Caco-2 (cell line): ENCODE measurements around the gene ZNF219. TPM values are rescaled to one million over a fixed set of nuclear protein-coding genes. Genes with fewer than 3 reads are reported as not detected.
A peak's percentile ranks its signal among the peaks of the same experiment; 100 is the strongest.

ENCODE experiments used
- BruUV-seq: library from RNA; stranded (reverse); fragments of 400-500 nt; replicated peaks from 2 replicates; lab custom pipeline; 2021; lab: Mats Ljungman, UMichigan
- CTCF ChIA-PET: fragments of 300-600 bp; sonication (Branson Sonifier 250); formaldehyde crosslinking; loops from one replicate; lab custom pipeline; 2022; ENCODE audit warnings: antibody characterized with exemption; lab: Charles Lee
- POLR2A ChIA-PET: fragments of 300-600 bp; sonication (Branson Sonifier 250); formaldehyde crosslinking; loops from one replicate; lab custom pipeline; 2022; ENCODE audit warnings: antibody characterized with exemption; lab: Charles Lee
- DNase-seq, 2 experiments: peaks; one replicate each; pipeline versions ENCODE4 v3.0.0 to v3.0.0-alpha.2; 2020 to 2022
- H3K27me3 ChIP-seq: replicated peaks from 2 replicates; pipeline ENCODE4 v1.6.0; 2011; ENCODE audit warnings: low read length; ENCODE audit not compliant: control insufficient read depth, insufficient read depth
- H3K36me3 ChIP-seq: 2 replicates; pipeline ENCODE4 v1.5.1; 2011; ENCODE audit warnings: low read length; ENCODE audit not compliant: control insufficient read depth, insufficient read depth
- H3K4me1 ChIP-seq: fragments of 250-450 bp; sonication (Bioruptor Pico); 2 replicates; pipeline ENCODE4 v1.5.1; 2020; ENCODE audit warnings: mild to moderate bottlenecking
- H3K4me3 ChIP-seq: 2 replicates; pipeline ENCODE4 v1.5.1; 2011; ENCODE audit warnings: low read depth, mild to moderate bottlenecking, control low read depth, low read length
- H3K9me3 ChIP-seq: fragments of 250-450 bp; sonication (Bioruptor Pico); 2 replicates; pipeline ENCODE4 v1.5.1; 2020; ENCODE audit warnings: mild to moderate bottlenecking, moderate library complexity
- H3K27ac Mint-ChIP-seq: one replicate; pipeline ENCODE4 v1.8.0; 2022; ENCODE audit warnings: mixed read lengths; ENCODE audit not compliant: unreplicated experiment
- H3K27me3 Mint-ChIP-seq: one replicate; pipeline ENCODE4 v1.8.0; 2022; ENCODE audit warnings: mixed read lengths; ENCODE audit not compliant: insufficient read depth, unreplicated experiment
- H3K36me3 Mint-ChIP-seq: one replicate; pipeline ENCODE4 v1.8.0; 2022; ENCODE audit warnings: mild to moderate bottlenecking, mixed read lengths; ENCODE audit not compliant: insufficient read depth, unreplicated experiment
- H3K4me1 Mint-ChIP-seq: one replicate; pipeline ENCODE4 v1.8.0; 2022; ENCODE audit warnings: low read depth, mixed read lengths; ENCODE audit not compliant: unreplicated experiment
- H3K4me3 Mint-ChIP-seq: one replicate; pipeline ENCODE4 v1.8.0; 2022; ENCODE audit warnings: mild to moderate bottlenecking, moderate library complexity, mixed read lengths; ENCODE audit not compliant: unreplicated experiment
- H3K9me3 Mint-ChIP-seq: one replicate; pipeline ENCODE4 v1.8.0; 2022; ENCODE audit warnings: mixed read lengths; ENCODE audit not compliant: unreplicated experiment
- intact Hi-C: fragments of 100-400 bp; cut with micrococcal nuclease; formaldehyde crosslinking; loops from one replicate; pipeline ENCODE4 v1.10.0; 2022; ENCODE audit not compliant: unreplicated experiment
- total RNA-seq: library from RNA; stranded (reverse); gene quantifications from 2 replicates; pipeline ENCODE4 v1.2.3, GENCODE V29; 2022
- TF ChIP-seq, protein P1 (sequence below), 2 experiments: fragments of 200-600 bp in 1 of 2; IDR thresholded peaks; 1 replicate in 1 of 2; 2 replicates in 1 of 2; pipeline versions ENCODE4 v1.5.1 to v1.8.0; 2011 to 2022; ENCODE audit warnings: antibody characterized with exemption in 1 of 2, control low read depth in 1 of 2, inconsistent platforms in 1 of 2, low read depth in 1 of 2, low read length in 1 of 2, mild to moderate bottlenecking in 1 of 2, moderate library complexity in 1 of 2; ENCODE audit not compliant: insufficient read depth in 1 of 2, severe bottlenecking in 1 of 2, unreplicated experiment in 1 of 2

ZNF219 gene
- total RNA-seq, 1 experiment from 2014 or later = 35.2 TPM

DNA sequence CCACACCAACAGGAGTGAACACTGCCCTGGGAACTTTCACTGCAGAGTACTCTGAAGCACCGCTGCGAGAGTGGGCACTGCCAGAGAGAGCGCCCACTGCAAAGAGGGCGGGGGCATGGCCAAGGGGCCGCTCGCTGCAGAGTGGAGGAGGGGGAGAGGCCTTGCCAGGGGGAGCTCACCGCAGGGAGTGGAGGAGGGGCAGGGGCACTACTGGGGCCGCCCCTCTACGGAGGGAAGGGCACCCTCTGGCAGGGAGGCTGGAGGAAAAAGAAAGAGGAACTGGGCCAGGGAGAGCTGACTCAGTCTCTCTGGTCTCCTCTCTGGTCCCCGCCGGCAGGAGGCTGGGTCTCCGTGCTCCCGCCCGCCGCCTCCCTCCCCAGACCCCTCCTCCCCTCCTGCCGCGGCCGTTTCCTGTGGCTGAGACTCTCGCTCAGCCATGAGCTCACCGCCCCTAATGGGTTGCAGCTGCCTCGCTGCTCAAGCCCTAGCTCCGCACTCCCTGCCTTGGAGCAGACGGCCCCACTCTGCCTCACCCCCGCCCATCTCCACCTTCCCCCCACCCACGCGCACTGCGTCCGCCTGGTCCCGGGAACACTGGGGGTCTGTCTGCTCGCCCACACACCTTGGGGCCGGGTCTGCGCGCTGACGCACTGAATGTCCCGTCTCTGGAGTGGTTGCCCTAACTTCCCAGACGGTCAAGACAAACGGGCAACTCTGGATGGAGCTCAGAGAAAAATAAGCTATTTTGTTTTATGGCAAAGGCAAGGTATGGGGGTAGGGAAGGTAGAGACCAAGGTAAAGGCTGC, 27.0 kb downstream of the ZNF219 start:
- POLR2A ChIA-PET = interaction anchor here (0.6 kb wide), 1 partner anchor 716 kb away, joined by 4 read pairs; no protein-coding TSS in a partner anchor
- H3K9me3 Mint-ChIP-seq = no peaks in the 10 kb centered on the region

DNA sequence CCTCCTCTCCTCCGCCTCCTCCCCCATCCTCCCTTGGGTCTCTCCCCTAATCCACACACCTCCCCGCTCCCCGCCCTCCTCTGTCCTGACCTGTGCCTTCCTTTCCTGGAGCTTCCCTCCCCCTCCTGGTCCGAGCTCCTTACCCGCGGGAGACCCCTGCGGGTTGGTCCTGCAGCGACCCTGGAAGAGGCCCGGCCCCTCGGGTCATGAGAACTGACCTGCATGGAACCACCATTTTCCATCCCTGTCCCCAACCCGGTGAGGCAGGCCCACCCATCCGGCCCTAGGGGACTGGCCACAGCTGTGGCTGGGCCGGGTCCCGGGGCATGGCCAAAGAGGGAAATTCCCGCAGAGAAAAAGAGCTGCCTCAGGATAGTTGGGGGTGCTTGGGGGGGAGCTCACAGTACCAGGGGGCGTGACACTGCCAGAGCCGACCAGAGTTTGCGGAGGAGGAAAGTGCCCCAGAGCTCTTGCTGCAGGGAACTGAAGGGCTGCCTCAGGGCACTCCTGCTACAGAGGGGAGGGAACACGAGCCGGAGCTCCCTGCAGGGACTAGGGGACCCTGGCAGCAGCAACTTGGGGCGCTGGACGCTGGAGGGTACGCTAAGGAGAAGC, 27.7 kb downstream of the ZNF219 start:
- Histone ChIP-seq H3K9me3 (no peaks in the 10 kb centered on the region), H3K4me1 (peaks cover 6% of the 10 kb centered on the region), H3K4me3 (peak overlapping the region; percentile 76), H3K27me3 (no peaks in the 10 kb centered on the region), H3K36me3 (no peaks in the 10 kb centered on the region)
- Mint-ChIP-seq H3K9me3 (no peaks in the 10 kb centered on the region), H3K4me1 (no peaks in the 10 kb centered on the region), H3K27ac (peak overlapping the region; percentile 22), H3K27me3 (peaks cover 5% of the 10 kb centered on the region), H3K36me3 (no peaks in the 10 kb centered on the region), H3K4me3 (peak overlapping the region; percentile 84)
- POLR2A ChIA-PET = interaction anchor here (0.6 to 1.3 kb wide), 2 partner anchors 33 to 56 kb away, joined by 4 to 6 read pairs; no protein-coding TSS in a partner anchor
- TF ChIP-seq, protein P1, sequence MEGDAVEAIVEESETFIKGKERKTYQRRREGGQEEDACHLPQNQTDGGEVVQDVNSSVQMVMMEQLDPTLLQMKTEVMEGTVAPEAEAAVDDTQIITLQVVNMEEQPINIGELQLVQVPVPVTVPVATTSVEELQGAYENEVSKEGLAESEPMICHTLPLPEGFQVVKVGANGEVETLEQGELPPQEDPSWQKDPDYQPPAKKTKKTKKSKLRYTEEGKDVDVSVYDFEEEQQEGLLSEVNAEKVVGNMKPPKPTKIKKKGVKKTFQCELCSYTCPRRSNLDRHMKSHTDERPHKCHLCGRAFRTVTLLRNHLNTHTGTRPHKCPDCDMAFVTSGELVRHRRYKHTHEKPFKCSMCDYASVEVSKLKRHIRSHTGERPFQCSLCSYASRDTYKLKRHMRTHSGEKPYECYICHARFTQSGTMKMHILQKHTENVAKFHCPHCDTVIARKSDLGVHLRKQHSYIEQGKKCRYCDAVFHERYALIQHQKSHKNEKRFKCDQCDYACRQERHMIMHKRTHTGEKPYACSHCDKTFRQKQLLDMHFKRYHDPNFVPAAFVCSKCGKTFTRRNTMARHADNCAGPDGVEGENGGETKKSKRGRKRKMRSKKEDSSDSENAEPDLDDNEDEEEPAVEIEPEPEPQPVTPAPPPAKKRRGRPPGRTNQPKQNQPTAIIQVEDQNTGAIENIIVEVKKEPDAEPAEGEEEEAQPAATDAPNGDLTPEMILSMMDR (IDR thresholded peaks at IDR 0.05; ENCODE audit: insufficient read depth in 1 of 2, low read depth in 1 of 2, low read length in 1 of 2, severe bottlenecking in 1 of 2, unreplicated experiment in 1 of 2) = peak in 1 of 2 experiments; percentile 30
- peak in 1 of 2 experiments; percentile 52 for DNase-seq
- intact Hi-C loops = no loop called here
- no TSS peak for BruUV-seq
- CTCF ChIA-PET = interaction anchor here (0.6 to 3.4 kb wide), 11 partner anchors 17 to 100 kb away, joined by 3 to 50 read pairs (median 6); no protein-coding TSS in a partner anchor

More for the DNA sequence above, 27.0 kb downstream of the ZNF219 start:
- no TSS peak for BruUV-seq
- intact Hi-C loops = no loop called here
- TF ChIP-seq, protein P1 (IDR thresholded peaks at IDR 0.05; ENCODE audit: insufficient read depth in 1 of 2, low read depth in 1 of 2, low read length in 1 of 2, severe bottlenecking in 1 of 2, unreplicated experiment in 1 of 2) = no peak
- Histone ChIP-seq H3K4me1 (peaks cover 6% of the 10 kb centered on the region), H3K36me3 (no peaks in the 10 kb centered on the region), H3K27me3 (no peaks in the 10 kb centered on the region), H3K4me3 (peak overlapping the region; percentile 76), H3K9me3 (no peaks in the 10 kb centered on the region)
- peak in 1 of 2 experiments; percentile 36 for DNase-seq
- peak overlapping the region; percentile 84 for H3K4me3 Mint-ChIP-seq
- peaks cover 3% of the 10 kb centered on the region for H3K27me3 Mint-ChIP-seq
- no peaks in the 10 kb centered on the region for H3K4me1 Mint-ChIP-seq
- H3K27ac Mint-ChIP-seq = peak overlapping the region; percentile 22
- CTCF ChIA-PET = interaction anchor here (0.6 to 3.4 kb wide), 12 partner anchors 12 to 62 kb away, joined by 4 to 50 read pairs (median 6); partner anchors contain the start of gene ZNF219
- no peaks in the 10 kb centered on the region for H3K36me3 Mint-ChIP-seq

DNA sequence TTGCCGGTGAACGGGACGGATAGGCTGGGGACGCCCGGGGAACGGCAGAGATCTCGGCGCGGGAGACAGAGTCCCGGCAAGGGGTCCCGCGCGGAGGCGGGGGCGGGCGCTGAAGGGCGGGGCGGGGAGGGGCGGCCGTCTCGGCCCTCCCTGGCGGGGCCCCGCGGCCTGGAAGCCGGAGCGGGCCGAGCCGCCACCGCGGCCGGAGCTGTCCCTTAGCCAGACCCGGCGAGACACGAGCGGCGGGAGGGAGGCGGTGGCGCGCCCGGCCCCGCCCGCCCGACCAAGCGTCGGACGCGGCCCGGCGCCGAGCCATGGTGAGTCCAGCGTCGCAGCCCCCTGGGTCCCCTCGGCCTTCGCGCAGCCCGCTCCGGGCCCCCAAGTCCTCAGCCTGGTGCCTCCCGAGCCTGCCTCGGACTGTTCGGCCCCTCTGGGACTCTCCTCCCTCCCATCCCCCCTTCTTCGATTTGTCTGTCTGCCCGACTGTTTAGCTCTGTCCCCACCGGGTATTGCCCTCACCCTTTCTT, 28.3 kb downstream of the ZNF219 start, which contains the start of gene ARHGEF40:
Gene ARHGEF40, plus strand, starts transcription at position 222 of the 527 bp plus-strand sequence. Its CDS starts 93 bp downstream, at position 315.
- H3K4me1 ChIP-seq = peaks cover 6% of the 10 kb centered on the region
- Mint-ChIP-seq H3K4me3 (peak within 1 kb of the TSS; percentile 84), H3K9me3 (no peaks in the 10 kb centered on the region), H3K27me3 (peaks cover 8% of the 10 kb centered on the region), H3K4me1 (no peaks in the 10 kb centered on the region), H3K36me3 (no peaks in the 10 kb centered on the region), H3K27ac (peak within 1 kb of the TSS; percentile 22)
- ChIA-PET CTCF (interaction anchor here (0.6 to 3.4 kb wide), 9 partner anchors 20 to 99 kb away, joined by 3 to 50 read pairs (median 6); no protein-coding TSS in a partner anchor), POLR2A (interaction anchor here (0.6 to 1.3 kb wide), 2 partner anchors 34 to 55 kb away, joined by 4 to 6 read pairs; no protein-coding TSS in a partner anchor)
- H3K27me3 ChIP-seq = no peaks in the 10 kb centered on the region
- BruUV-seq = no TSS peak
- TF ChIP-seq, protein P1 (IDR thresholded peaks at IDR 0.05; ENCODE audit: insufficient read depth in 1 of 2, low read depth in 1 of 2, low read length in 1 of 2, severe bottlenecking in 1 of 2, unreplicated experiment in 1 of 2) = no peak
- intact Hi-C loops = no loop called here
- H3K36me3 ChIP-seq = no peaks in the 10 kb centered on the region
- no peaks in the 10 kb centered on the region for H3K9me3 ChIP-seq
- DNase-seq = peak in 1 of 2 experiments; percentile 66
- H3K4me3 ChIP-seq = peak within 1 kb of the TSS; percentile 76
